ENCODE measurements around the gene PLEKHA7.

- TF ChIP-seq EZH2phosphoT487 (IDR thresholded peaks at IDR 0.05; ENCODE audit: insufficient read depth, low read depth) (no peak), EZH2 (IDR thresholded peaks at IDR 0.05; ENCODE audit: insufficient read depth, poor library complexity, severe bottlenecking) (no peak)
Observed at GRCh38 chr11:16815047-16815767, 199.0 kb downstream of the PLEKHA7 start.
